ENCODE measurements around the gene CEP57. TPM values are rescaled to one million over a fixed set of nuclear protein-coding genes. Genes with fewer than 3 reads are reported as not detected.
A peak's percentile ranks its signal among the peaks of the same experiment; 100 is the strongest.
"Not testable (repeated sequence)": the region's sequence is repeated elsewhere in the genome, so short reads cannot be mapped to it uniquely, and the experiment has no call there.

Gene CEP57
- total RNA-seq, 1 donor from 2014 or later = 78.3 TPM

DNA sequence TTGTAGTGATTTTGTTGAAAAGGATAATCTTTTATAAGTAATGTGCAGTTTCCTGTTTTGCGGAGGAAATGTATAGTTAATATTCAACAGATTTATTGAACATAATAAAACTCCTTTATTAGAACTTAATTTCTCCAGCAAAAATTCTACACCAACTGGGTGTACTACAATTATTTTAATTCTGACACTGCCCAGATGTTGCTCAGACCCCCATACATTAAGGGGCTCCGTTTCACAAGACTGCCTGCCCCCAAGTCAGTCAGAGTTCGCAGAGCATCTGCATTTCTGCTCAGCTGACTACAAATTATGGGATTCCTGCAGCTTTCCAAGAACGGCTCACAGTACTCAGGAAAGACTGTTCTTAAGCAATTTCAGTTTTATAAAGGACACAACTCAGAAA, 6.2 kb downstream of the CEP57 start:
- TF ChIP-seq, protein P1, sequence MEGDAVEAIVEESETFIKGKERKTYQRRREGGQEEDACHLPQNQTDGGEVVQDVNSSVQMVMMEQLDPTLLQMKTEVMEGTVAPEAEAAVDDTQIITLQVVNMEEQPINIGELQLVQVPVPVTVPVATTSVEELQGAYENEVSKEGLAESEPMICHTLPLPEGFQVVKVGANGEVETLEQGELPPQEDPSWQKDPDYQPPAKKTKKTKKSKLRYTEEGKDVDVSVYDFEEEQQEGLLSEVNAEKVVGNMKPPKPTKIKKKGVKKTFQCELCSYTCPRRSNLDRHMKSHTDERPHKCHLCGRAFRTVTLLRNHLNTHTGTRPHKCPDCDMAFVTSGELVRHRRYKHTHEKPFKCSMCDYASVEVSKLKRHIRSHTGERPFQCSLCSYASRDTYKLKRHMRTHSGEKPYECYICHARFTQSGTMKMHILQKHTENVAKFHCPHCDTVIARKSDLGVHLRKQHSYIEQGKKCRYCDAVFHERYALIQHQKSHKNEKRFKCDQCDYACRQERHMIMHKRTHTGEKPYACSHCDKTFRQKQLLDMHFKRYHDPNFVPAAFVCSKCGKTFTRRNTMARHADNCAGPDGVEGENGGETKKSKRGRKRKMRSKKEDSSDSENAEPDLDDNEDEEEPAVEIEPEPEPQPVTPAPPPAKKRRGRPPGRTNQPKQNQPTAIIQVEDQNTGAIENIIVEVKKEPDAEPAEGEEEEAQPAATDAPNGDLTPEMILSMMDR (IDR thresholded peaks at IDR 0.05; ENCODE audit: unreplicated experiment) = no peak
- no peaks in the 10 kb centered on the region for H3K9me3 Mint-ChIP-seq
- H3K4me3 Mint-ChIP-seq = no peak overlapping the region
- no peak for DNase-seq (ENCODE audit: low spot score in 2 of 2, unreplicated experiment in 2 of 2)
- H3K4me1 Mint-ChIP-seq = peaks cover 38% of the 10 kb centered on the region
- no peak overlapping the region for H3K27ac Mint-ChIP-seq
- peaks cover 13% of the 10 kb centered on the region for H3K36me3 Mint-ChIP-seq
- no peaks in the 10 kb centered on the region for H3K27me3 Mint-ChIP-seq (ENCODE audit: low read depth)

DNA sequence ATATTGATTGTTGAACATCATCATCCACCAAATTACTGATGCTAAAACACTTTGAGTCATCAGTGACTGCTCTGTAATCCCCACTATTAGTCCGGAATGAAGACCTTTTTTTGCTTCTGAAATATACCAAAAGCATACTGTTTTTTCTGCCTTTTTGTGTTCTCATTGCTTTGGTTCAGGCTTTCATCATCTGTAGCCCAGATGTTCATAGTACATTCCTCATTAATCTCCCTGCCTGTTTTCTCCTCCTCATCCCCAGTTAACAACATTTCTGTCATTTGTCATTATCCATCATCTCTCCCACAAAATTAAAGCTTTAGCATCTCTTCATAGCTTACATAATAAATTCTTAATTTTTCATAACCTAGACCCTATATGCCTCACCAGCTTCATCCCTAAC, 9.2 kb downstream of the CEP57 start:
- DNase-seq (ENCODE audit: low spot score in 2 of 2, unreplicated experiment in 2 of 2) = no peak
- Mint-ChIP-seq H3K9me3 (peaks cover 3% of the 10 kb centered on the region), H3K27me3 (ENCODE audit: low read depth) (no peaks in the 10 kb centered on the region), H3K4me1 (peaks cover 17% of the 10 kb centered on the region), H3K36me3 (peaks cover 32% of the 10 kb centered on the region), H3K4me3 (no peak overlapping the region), H3K27ac (peak overlapping the region; percentile 12)
- TF ChIP-seq, protein P1 (IDR thresholded peaks at IDR 0.05; ENCODE audit: unreplicated experiment) = no peak

DNA sequence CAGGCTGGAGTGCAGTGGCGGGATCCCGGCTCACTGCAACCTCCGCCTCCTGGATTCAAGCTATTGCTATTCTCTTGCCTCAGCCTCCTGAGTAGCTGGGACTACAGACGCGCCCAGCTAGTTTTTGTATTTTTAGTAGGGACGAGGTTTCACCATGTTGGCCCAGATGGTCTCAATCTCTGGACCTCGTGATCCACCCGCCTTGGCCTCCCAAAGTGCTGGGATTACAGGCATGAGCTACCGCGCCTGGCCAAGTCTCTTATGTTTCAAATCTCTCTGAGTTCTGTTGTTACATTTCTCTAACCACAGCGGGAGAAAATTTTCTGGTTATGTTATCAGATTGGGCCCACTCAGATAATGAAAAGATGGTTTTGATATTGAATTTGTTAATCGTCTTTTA, 10.1 kb downstream of the CEP57 start:
- Mint-ChIP-seq H3K9me3 (peaks cover 7% of the 10 kb centered on the region), H3K27ac (no peak overlapping the region), H3K4me1 (peaks cover 17% of the 10 kb centered on the region), H3K27me3 (ENCODE audit: low read depth) (no peaks in the 10 kb centered on the region), H3K4me3 (no peak overlapping the region), H3K36me3 (peaks cover 38% of the 10 kb centered on the region)
- TF ChIP-seq, protein P1 (IDR thresholded peaks at IDR 0.05; ENCODE audit: unreplicated experiment) = no peak
- no peak for DNase-seq (ENCODE audit: low spot score in 2 of 2, unreplicated experiment in 2 of 2)

DNA sequence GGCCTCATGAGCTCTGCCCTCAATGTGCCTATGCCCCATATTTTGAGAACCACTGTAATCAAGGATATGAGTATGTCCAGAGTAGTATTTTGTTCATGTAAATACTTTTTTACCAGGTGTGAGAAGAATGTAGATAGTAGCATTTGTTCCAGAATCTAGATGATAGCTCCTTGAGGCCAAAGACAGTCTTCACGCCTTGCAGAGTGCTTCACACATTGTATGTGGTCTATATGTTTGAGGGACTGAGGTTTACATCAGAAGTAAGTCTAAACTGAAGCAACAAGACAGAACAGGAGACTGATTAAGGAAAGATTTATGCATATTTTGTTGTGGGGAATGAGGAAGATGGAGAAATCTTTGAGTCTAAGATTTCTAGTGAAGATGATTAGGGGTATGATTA, 12.5 kb downstream of the CEP57 start:
- TF ChIP-seq, protein P1 (IDR thresholded peaks at IDR 0.05; ENCODE audit: unreplicated experiment) = no peak
- H3K4me1 Mint-ChIP-seq = peaks cover 13% of the 10 kb centered on the region
- no peak overlapping the region for H3K4me3 Mint-ChIP-seq
- H3K36me3 Mint-ChIP-seq = peaks cover 59% of the 10 kb centered on the region
- no peak for DNase-seq (ENCODE audit: low spot score in 2 of 2, unreplicated experiment in 2 of 2)
- peaks cover 19% of the 10 kb centered on the region for H3K9me3 Mint-ChIP-seq
- no peaks in the 10 kb centered on the region for H3K27me3 Mint-ChIP-seq (ENCODE audit: low read depth)
- H3K27ac Mint-ChIP-seq = no peak overlapping the region

DNA sequence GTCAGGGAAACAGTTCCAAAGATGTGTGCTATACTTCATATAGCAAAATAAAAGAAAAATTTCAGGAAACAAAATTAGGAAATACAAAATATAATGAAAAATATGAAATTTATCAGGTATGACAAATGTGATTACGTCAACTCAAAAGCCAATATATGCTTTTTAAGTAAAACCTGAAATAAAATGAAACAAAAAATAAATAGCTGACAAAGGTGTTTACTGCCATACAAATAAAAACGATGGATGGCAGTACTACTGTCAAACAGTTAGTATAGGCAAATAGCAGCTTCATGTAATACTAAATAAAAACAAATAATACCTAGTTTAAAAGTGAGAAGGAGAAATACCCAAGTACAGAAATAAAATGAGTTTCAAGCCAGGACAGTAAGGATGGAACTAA, 13.7 kb downstream of the CEP57 start:
- peaks cover 70% of the 10 kb centered on the region for H3K36me3 Mint-ChIP-seq
- DNase-seq (ENCODE audit: low spot score in 2 of 2, unreplicated experiment in 2 of 2) = no peak
- peaks cover 13% of the 10 kb centered on the region for H3K4me1 Mint-ChIP-seq
- no peak overlapping the region for H3K27ac Mint-ChIP-seq
- H3K9me3 Mint-ChIP-seq = peaks cover 31% of the 10 kb centered on the region
- H3K27me3 Mint-ChIP-seq (ENCODE audit: low read depth) = no peaks in the 10 kb centered on the region
- TF ChIP-seq, protein P1 (IDR thresholded peaks at IDR 0.05; ENCODE audit: unreplicated experiment) = no peak
- no peak overlapping the region for H3K4me3 Mint-ChIP-seq

DNA sequence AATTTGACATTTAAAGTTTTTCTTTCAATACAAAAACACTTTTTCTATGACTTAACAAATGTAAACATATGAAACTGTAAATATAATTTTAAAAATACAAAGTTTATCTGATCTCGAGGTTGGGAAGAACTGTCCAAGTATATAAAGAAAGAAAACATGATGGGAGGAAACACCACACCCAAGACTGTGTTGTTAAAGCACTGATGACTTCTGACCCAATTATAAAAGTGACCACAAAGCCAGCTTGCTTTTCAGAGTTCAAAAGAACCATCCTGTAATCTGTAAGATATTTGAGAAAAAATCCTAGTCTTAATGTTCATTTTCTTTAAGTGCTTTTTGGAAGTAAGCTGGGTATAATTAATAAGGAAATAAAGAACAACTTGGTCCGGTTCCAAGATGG, 15.6 kb downstream of the CEP57 start:
- Mint-ChIP-seq H3K4me3 (no peak overlapping the region), H3K27me3 (ENCODE audit: low read depth) (no peaks in the 10 kb centered on the region), H3K4me1 (no peaks in the 10 kb centered on the region)

DNA sequence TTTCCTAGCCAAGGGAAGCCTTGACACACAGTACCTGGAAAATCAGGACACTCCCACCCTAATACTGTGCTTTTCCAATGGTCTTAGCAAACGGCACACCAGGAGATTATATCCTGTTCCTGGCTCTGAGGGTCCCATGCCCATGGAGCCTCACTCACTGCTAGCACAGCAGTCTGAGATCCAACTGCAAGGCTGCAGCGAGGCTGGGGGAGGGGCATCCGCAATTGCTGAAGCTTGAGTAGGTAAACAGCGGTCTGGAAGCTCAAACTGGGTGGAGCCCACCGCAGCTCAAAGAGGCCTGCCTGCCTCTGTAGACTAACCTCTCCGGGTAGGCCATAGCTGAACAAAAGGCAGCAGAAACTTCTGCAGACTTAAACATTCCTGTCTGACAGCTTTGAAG, 16.2 kb downstream of the CEP57 start:
- not testable (repeated sequence) for H3K27me3 Mint-ChIP-seq (ENCODE audit: low read depth); H3K4me3 Mint-ChIP-seq; H3K27ac Mint-ChIP-seq; DNase-seq (ENCODE audit: low spot score in 2 of 2, unreplicated experiment in 2 of 2); H3K4me1 Mint-ChIP-seq
- H3K36me3 Mint-ChIP-seq = peaks cover 76% of the 10 kb centered on the region
- peaks cover 47% of the 10 kb centered on the region for H3K9me3 Mint-ChIP-seq

More for the DNA sequence above, 15.6 kb downstream of the CEP57 start:
- Mint-ChIP-seq H3K9me3 (peaks cover 47% of the 10 kb centered on the region), H3K27ac (no peak overlapping the region), H3K36me3 (peaks cover 76% of the 10 kb centered on the region)
- DNase-seq (ENCODE audit: low spot score in 2 of 2, unreplicated experiment in 2 of 2) = no peak
- TF ChIP-seq, protein P1 (IDR thresholded peaks at IDR 0.05; ENCODE audit: unreplicated experiment) = no peak

GRCh38 chr11:95811052-95811451, 20.8 kb downstream of the CEP57 start:
- Mint-ChIP-seq H3K36me3 (peaks cover 69% of the 10 kb centered on the region), H3K9me3 (peaks cover 37% of the 10 kb centered on the region)
- H3K27ac Mint-ChIP-seq; H3K4me1 Mint-ChIP-seq; DNase-seq (ENCODE audit: low spot score in 2 of 2, unreplicated experiment in 2 of 2); H3K27me3 Mint-ChIP-seq (ENCODE audit: low read depth); H3K4me3 Mint-ChIP-seq: not testable (repeated sequence)
